Tibial nerve (tissue), 4 donors: ENCODE data around the gene PNPLA6. TPM values are rescaled to one million over a fixed set of nuclear protein-coding genes. Genes with fewer than 3 reads are reported as not detected.
"Not testable (repeated sequence)": the region's sequence is repeated elsewhere in the genome, so short reads cannot be mapped to it uniquely, and the experiment has no call there.

Experiments
- DNase-seq, 2 donors: peaks; one replicate each; pipeline ENCODE4 v3.0.0-alpha.2; 2019; ENCODE audit warnings: low spot score in 2 of 2
- H3K27ac ChIP-seq, 4 donors: fragments of 200-600 bp; sonication (generic) in 3 of 4; one replicate each; pipeline ENCODE4 v1.5.1; 2017 to 2019; ENCODE audit warnings: mild to moderate bottlenecking in 1 of 4
- H3K27me3 ChIP-seq, 2 donors: fragments of 200-600 bp; sonication (generic) in 1 of 2; one replicate each; pipeline versions ENCODE4 v1.5.1 to v1.6.0; 2017 to 2019
- H3K36me3 ChIP-seq, 3 donors: fragments of 200-600 bp; sonication (generic); one replicate each; pipeline ENCODE4 v1.5.1; 2018 to 2019
- H3K4me1 ChIP-seq, 4 donors: fragments of 200-600 bp; sonication (generic) in 3 of 4; one replicate each; pipeline ENCODE4 v1.5.1; 2017 to 2019
- H3K4me3 ChIP-seq, 4 donors: fragments of 200-600 bp; sonication (generic) in 3 of 4; one replicate each; pipeline ENCODE4 v1.5.1; 2017 to 2019; ENCODE audit warnings: mild to moderate bottlenecking in 1 of 4, moderate library complexity in 1 of 4
- H3K9me3 ChIP-seq, 4 donors: fragments of 200-600 bp; sonication (generic) in 3 of 4; one replicate each; pipeline ENCODE4 v1.5.1; 2017 to 2019
- EP300 ChIP-seq, 2 donors: sonication (generic); formaldehyde crosslinking; IDR thresholded peaks; one replicate each; pipeline ENCODE4 v1.6.1; 2017; ENCODE audit warnings: antibody characterized with exemption in 2 of 2, mild to moderate bottlenecking in 1 of 2
- POLR2A ChIP-seq, 2 donors: fragments of 450-650 bp; IDR thresholded peaks; one replicate each; pipeline ENCODE4 v1.6.1; 2017; ENCODE audit warnings: antibody characterized with exemption in 2 of 2, mild to moderate bottlenecking in 2 of 2, moderate library complexity in 2 of 2
- WGBS, 2 donors: methylation state at CpG; one replicate each; pipeline ENCODE4 v1.1.5; 2018; 5-methylcytosine and 5-hydroxymethylcytosine counted together
- total RNA-seq, 4 donors: library from RNA; depleted of rRNA; stranded (reverse); fragments of >200 nt; gene quantifications; one replicate each; pipeline ENCODE4 v1.1.0, GENCODE V29; 2016
- TF ChIP-seq, protein P1 (sequence below), 5 experiments: fragments of 200-600 bp in 3 of 5; fragments of 450-650 bp in 2 of 5; sonication (generic) in 3 of 5; IDR thresholded peaks; one replicate each; pipeline ENCODE4 v1.5.1; 2016 to 2019; ENCODE audit warnings: antibody characterized with exemption in 5 of 5, mild to moderate bottlenecking in 3 of 5, moderate library complexity in 2 of 5

PNPLA6 gene
- total RNA-seq, 4 donors from 2014 or later = 66.3 to 138 (median 68.3) TPM

DNA sequence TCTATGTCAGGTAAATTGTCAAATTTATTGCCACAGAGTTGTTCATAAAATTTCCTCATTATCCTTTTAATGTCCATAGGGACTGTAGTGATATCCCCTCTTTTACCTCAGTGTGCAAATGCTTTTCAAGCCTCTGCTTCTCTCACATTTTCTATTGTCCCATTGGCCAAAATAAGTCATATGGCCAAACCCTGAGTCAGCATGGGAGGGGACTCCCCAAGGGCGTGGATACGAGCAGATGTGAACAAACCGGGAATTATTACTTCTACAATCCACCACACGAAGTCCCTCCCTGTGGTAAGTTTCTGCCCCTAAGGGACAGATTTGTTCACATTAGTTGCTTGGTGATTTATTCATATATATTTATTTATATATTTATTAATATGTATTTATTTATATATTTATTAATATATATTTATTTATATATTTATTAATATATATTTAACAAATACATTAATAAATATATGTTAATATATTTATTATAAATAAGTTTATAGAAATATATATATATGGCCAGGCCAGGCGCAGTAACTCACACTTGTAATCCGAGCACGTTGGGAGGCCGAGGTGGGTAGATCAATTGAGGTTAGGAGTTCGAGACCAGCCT, 40.0 kb downstream of the PNPLA6 start:
- no peaks in the 10 kb centered on the region for H3K4me1 ChIP-seq
- H3K27me3 ChIP-seq = no peaks in the 10 kb centered on the region
- H3K27ac ChIP-seq = no peak overlapping the region
- no peak for DNase-seq
- H3K4me3 ChIP-seq = no peak overlapping the region
- TF ChIP-seq POLR2A (IDR thresholded peaks at IDR 0.05) (no peak), EP300 (IDR thresholded peaks at IDR 0.05) (no peak)
- TF ChIP-seq, protein P1, sequence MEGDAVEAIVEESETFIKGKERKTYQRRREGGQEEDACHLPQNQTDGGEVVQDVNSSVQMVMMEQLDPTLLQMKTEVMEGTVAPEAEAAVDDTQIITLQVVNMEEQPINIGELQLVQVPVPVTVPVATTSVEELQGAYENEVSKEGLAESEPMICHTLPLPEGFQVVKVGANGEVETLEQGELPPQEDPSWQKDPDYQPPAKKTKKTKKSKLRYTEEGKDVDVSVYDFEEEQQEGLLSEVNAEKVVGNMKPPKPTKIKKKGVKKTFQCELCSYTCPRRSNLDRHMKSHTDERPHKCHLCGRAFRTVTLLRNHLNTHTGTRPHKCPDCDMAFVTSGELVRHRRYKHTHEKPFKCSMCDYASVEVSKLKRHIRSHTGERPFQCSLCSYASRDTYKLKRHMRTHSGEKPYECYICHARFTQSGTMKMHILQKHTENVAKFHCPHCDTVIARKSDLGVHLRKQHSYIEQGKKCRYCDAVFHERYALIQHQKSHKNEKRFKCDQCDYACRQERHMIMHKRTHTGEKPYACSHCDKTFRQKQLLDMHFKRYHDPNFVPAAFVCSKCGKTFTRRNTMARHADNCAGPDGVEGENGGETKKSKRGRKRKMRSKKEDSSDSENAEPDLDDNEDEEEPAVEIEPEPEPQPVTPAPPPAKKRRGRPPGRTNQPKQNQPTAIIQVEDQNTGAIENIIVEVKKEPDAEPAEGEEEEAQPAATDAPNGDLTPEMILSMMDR (IDR thresholded peaks at IDR 0.05) = no peak
- H3K36me3 ChIP-seq = no peaks in the 10 kb centered on the region
- 70 to 74% methylated on average over 9 of the region's 9 CpGs for WGBS, 2 donors
- H3K9me3 ChIP-seq = no peaks in the 10 kb centered on the region

DNA sequence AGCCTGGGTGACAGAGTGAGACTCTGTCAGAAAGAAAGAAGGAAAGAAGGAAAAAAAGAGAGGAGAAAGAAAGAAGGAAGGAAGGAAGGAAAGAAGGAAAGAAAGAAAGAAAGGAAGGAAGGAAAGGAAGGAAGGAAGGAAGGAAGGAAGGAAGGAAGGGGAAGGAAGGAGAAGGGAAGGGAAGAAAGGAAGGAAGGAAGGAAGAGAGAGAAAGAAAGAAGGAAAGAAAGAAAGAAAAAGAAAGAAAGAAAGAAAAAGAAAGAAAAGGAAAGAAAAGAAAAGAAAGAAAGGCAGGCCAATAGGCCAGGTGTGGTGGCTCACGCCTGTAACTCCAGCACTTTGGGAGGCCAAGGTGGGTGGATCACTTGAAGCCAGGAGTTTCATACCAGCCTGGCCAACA, 41.9 kb downstream of the PNPLA6 start:
- DNase-seq, H3K36me3 ChIP-seq, H3K4me3 ChIP-seq, H3K27ac ChIP-seq, H3K27me3 ChIP-seq, H3K9me3 ChIP-seq, H3K4me1 ChIP-seq: not testable (repeated sequence)
- WGBS, 2 donors = 91 to 93% methylated on average over 1 of the region's 1 CpG

DNA sequence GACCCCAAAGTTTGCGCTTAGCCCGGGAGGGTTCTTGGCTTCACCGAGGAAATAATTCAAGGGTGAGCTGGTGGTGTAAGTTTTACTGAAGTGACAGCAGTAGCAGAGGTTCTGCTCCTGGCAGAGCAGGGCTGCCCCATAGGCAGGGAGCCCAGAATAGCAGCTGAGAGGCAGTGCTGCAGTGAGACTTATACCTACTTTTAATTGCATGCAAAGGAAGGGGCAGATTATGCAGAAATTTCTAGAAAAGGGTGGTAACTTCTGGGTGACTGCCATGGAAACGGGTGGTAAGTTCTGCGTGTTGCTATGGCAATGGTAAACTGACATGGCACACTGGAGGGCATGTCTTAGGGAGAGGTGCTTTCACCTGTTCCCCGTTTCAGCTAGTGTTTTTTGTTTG, 42.6 kb downstream of the PNPLA6 start:
- Histone ChIP-seq H3K4me3 (no peak overlapping the region), H3K4me1 (no peaks in the 10 kb centered on the region), H3K9me3 (no peaks in the 10 kb centered on the region), H3K27ac (no peak overlapping the region), H3K36me3 (no peaks in the 10 kb centered on the region), H3K27me3 (no peaks in the 10 kb centered on the region)
- no peak for TF ChIP-seq POLR2A (IDR thresholded peaks at IDR 0.05)
- no peak for TF ChIP-seq EP300 (IDR thresholded peaks at IDR 0.05)
- TF ChIP-seq, protein P1 (IDR thresholded peaks at IDR 0.05) = no peak
- 63 to 66% methylated on average over 6 of the region's 6 CpGs for WGBS, 2 donors
- DNase-seq = no peak

DNA sequence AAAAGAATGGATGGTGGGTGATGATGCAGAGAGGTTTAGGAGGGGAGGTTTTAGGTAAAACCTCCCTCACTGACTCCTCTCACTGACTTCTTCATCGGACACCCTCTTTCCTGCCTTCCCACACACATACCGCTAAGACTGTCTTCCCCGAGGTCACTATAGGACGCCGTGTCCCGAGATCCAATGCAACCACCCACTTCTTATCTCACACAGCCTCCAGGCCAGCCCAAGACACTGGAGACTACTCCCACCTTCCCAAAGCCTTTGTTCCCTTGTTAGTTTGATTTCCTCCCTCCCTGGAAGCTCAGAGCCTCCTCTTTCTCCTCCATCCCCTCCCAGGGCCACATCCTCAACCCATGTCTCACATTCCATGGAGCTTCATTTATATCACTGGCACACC, 43.7 kb downstream of the PNPLA6 start:
- Histone ChIP-seq H3K27ac (no peak overlapping the region), H3K4me1 (no peaks in the 10 kb centered on the region), H3K4me3 (no peak overlapping the region)

DNA sequence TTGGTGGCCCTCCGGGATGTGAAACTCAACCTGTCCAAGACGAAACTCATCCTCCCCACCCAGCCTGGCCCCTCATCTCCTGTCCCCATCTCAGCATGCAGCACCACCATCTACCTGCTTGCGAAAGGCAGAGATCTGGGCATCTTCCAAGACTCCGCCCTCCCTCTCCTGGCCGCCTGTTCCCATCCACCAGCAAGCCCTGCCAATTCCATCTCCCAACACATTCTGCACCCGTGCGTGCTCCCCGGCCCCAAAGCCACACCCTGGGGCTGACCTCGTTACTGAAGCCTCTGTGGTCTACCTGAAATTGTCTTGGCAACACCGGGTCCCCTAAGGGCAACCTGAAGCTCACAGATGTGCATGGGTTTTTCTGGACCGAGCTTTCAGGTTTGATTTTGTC, 46.9 kb downstream of the PNPLA6 start:
- Histone ChIP-seq H3K27me3 (no peaks in the 10 kb centered on the region), H3K27ac (no peak overlapping the region), H3K9me3 (no peaks in the 10 kb centered on the region), H3K36me3 (no peaks in the 10 kb centered on the region), H3K4me3 (no peak overlapping the region), H3K4me1 (no peaks in the 10 kb centered on the region)
- DNase-seq = no peak
- WGBS, 2 donors = 62 to 67% methylated on average over 11 of the region's 11 CpGs
- no peak for TF ChIP-seq EP300 (IDR thresholded peaks at IDR 0.05)
- TF ChIP-seq, protein P1 (IDR thresholded peaks at IDR 0.05) = no peak
- TF ChIP-seq POLR2A (IDR thresholded peaks at IDR 0.05) = no peak

More for the DNA sequence above, 43.7 kb downstream of the PNPLA6 start:
- TF ChIP-seq EP300 (IDR thresholded peaks at IDR 0.05) (no peak), POLR2A (IDR thresholded peaks at IDR 0.05) (no peak)
- TF ChIP-seq, protein P1 (IDR thresholded peaks at IDR 0.05) = no peak
- Histone ChIP-seq H3K9me3 (no peaks in the 10 kb centered on the region), H3K27me3 (no peaks in the 10 kb centered on the region), H3K36me3 (no peaks in the 10 kb centered on the region)
- 58% methylated on average over 6 of the region's 6 CpGs for WGBS, 2 donors
- DNase-seq = no peak

DNA sequence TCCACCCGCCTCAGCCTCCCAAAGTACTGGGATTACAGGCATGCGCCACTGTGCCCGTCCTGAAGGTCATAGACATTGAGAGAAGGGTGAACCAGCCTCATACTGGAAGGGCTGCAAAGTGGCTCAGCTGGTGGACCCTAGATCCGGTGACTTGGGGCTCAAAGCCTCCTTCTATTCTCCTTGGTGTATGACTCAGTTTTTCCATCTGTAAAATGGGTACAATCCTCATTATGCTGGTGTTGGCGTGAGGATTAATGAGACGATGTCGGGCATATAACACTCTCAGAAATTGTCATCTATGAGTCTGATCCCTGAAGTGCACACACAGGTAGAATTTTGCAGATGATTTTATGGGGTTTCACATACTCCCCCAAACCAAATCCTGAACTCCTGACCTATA, 54.3 kb downstream of the PNPLA6 start:
- Histone ChIP-seq H3K27ac (no peak overlapping the region), H3K27me3 (peaks cover 0 to 22% of the 10 kb centered on the region in 2 donors)
- WGBS, 2 donors = 92% methylated on average over 7 of the region's 7 CpGs

More for the DNA sequence above, 54.3 kb downstream of the PNPLA6 start:
- Histone ChIP-seq H3K36me3 (no peaks in the 10 kb centered on the region), H3K4me3 (no peak overlapping the region), H3K9me3 (no peaks in the 10 kb centered on the region), H3K4me1 (no peaks in the 10 kb centered on the region)
- DNase-seq = no peak
- no peak for TF ChIP-seq EP300 (IDR thresholded peaks at IDR 0.05)
- TF ChIP-seq, protein P1 (IDR thresholded peaks at IDR 0.05) = no peak
- no peak for TF ChIP-seq POLR2A (IDR thresholded peaks at IDR 0.05)
